NB4 (cell line): Measurements from ENCODE around the gene SAXO1.
"Not testable (repeated sequence)": the region's sequence is repeated elsewhere in the genome, so short reads cannot be mapped to it uniquely, and the experiment has no call there.

Experiments
- DNase-seq: peaks from one replicate; pipeline ENCODE4 v3.0.0; 2010; ENCODE audit warnings: low read depth
- H3K4me3 ChIP-seq: one replicate; pipeline ENCODE4 v1.5.1; 2011; ENCODE audit warnings: mild to moderate bottlenecking, low read depth, low read length, moderate library complexity
- CTCF ChIP-seq: IDR thresholded peaks from one replicate; pipeline ENCODE4 v1.5.1; 2012; ENCODE audit warnings: low read depth, low read length
- MAX ChIP-seq: IDR thresholded peaks from 2 replicates; pipeline ENCODE4 v1.6.1; 2011; ENCODE audit warnings: low read depth, low read length
- MYC ChIP-seq: IDR thresholded peaks from 2 replicates; pipeline ENCODE4 v1.6.1; 2011; ENCODE audit warnings: low read depth, low read length
- POLR2A ChIP-seq: IDR thresholded peaks from 2 replicates; pipeline ENCODE4 v1.6.1; 2011; ENCODE audit warnings: mild to moderate bottlenecking; ENCODE audit not compliant: insufficient read length; ENCODE audit errors: extremely low read depth

The SAXO1 gene

GRCh38 chr9:18942801-18943200, 90.2 kb downstream of the SAXO1 start:
- TF ChIP-seq MYC (no peak), POLR2A (no peak)
- H3K4me3 ChIP-seq: no peak overlapping the region
- DNase-seq: no peak

- no peak for DNase-seq
- TF ChIP-seq POLR2A (no peak), MAX (no peak), MYC (no peak), CTCF (no peak)
- H3K4me3 ChIP-seq: no peak overlapping the region
Measured at GRCh38 chr9:18941060-18941740, 91.8 kb downstream of the SAXO1 start.

- no peak for DNase-seq
- H3K4me3 ChIP-seq: no peak overlapping the region
- TF ChIP-seq CTCF (no peak), MYC (no peak), POLR2A (no peak), MAX (no peak)
Measured at GRCh38 chr9:18939943-18940342, 93.1 kb downstream of the SAXO1 start.

- TF ChIP-seq CTCF: no peak
- no peak for TF ChIP-seq MAX
- no peak for TF ChIP-seq MYC
- no peak for TF ChIP-seq POLR2A
Measured at GRCh38 chr9:18936094-18936871, 96.7 kb downstream of the SAXO1 start.

GRCh38 chr9:18935541-18935940, 97.5 kb downstream of the SAXO1 start:
- no peak overlapping the region for H3K4me3 ChIP-seq
- no peak for DNase-seq
- no peak for TF ChIP-seq CTCF
- TF ChIP-seq MAX: no peak
- TF ChIP-seq MYC: no peak
- TF ChIP-seq POLR2A: no peak

More at GRCh38 chr9:18936094-18936871, 96.7 kb downstream of the SAXO1 start:
- DNase-seq: no peak
- no peak overlapping the region for H3K4me3 ChIP-seq

- not testable (repeated sequence) for H3K4me3 ChIP-seq, DNase-seq
Measured at GRCh38 chr9:18930611-18931010, 102.4 kb downstream of the SAXO1 start.
